ENCODE results near the gene BCKDHB.

- no peak for TF ChIP-seq POLR2A (IDR thresholded peaks at IDR 0.05)
- TF ChIP-seq CTCF (IDR thresholded peaks at IDR 0.05), result no peak
- TF ChIP-seq POLR2AphosphoS5 (IDR thresholded peaks at IDR 0.05), result no peak
Measured at GRCh38 chr6:80129485-80129884, 23.0 kb downstream of the BCKDHB start.
